Measurements from ENCODE around the gene FCHO1.

Gene FCHO1

DNA sequence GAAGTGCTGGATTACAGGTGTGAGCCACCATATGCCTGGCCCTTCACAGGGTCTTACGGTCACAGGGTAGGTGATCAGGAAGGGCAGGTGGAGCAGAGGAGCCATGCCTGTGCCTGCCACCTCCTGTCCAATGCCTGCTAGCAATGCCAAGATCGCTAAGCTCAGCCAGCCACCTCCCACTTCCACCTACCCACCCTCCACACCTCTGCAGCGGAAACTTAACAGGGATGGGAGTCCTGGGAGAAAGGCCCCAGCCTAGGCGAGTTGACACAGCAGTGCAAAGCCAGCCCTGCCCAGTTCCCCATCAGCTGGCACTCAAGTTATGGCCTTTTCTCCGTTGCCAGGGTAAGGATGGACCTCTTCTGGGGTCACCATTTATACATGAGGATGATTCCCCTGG lies 15.9 kb upstream of the FCHO1 start:
- no peak for DNase-seq (ENCODE audit: low spot score)

GRCh38 chr19:17737690-17738153 lies 13.6 kb upstream of the FCHO1 start:
- no peak for DNase-seq (ENCODE audit: low spot score)

DNA sequence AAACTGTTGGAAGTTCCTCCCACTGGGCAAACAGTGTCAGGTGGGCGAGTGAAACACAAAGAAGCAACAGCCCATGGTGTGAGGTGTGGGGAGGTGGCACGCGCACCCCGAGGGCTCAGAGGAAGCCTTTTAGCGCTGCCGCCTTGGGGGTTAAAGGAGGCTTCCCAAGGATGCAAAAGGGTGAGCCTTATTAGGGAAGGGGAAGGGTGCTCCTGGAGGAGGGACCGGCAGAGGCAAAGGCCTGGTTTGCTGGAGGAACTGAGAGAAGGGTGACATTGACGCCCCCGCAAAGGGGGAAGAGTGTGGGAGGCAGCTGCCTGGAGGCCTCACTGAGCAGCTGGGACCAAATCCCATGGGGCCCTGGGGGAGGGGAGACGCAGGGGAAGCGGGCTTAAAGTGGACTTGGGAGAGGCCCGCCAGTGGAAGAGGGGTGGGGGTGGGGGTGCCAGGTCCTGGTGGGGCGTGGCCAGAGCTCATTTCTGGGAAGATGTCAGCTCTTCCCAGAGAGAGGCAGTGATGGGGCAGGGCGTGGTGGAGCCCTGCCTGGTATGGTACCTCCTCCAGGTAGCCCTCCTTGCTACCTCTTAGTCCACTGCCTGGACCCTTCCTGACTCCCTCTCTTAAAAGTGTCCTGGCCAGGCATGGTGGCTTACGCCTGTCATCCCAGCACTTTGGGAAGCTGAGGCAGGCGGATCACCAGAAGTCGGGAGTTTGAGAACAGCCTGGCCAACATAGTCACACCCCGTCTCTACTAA lies 12.0 kb upstream of the FCHO1 start:
- no peak for DNase-seq (ENCODE audit: low spot score)

GRCh38 chr19:17741456-17741855 lies 9.8 kb upstream of the FCHO1 start:
- DNase-seq (ENCODE audit: low spot score) = no peak

GRCh38 chr19:17743874-17744580 lies 7.2 kb upstream of the FCHO1 start:
- no peak for DNase-seq (ENCODE audit: low spot score)

DNA sequence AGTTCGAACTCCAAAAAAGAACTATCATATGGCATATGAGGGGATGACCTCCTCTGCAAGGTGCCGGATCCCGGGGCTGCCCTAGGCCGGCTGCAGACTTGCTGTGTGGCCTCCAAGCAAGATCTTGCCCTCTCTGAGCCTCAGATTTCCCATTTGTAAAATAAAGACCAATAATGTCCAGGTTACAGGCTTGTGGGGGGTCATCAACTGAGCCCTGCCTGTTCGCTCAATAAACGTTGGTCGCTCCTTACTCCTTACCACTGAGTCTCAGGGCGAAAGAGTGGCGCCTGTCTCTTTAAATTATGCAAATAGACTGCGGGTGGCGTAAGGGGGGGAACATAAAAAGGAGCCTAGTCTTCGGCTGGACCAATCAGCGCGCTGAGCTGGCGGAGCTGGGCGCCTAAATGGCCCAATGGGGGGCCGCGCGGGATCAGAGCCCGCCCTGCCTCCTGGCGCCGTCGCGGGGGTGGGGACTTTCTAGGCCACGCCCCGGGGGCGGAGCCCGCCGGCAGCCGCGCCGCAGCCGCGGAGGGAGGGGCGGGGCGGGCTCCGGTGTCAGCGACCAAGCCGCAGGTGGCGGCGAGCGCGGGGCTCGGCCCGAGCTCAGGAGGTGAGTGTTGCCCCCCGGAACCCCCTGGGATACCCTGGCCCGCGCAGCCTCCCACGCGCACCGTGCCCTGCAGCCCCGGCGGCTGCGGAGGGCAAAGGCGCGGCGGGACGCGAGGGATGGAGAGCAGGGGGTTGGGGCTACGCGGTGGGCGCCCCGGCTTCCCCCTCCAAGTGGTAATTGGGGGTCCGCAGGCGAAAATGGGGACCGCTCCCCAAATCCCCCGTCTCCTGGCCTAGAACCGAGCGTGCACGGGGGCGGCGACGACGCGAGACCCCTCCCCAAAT lies 3.8 kb upstream of the FCHO1 start:
- peak; percentile 98 for DNase-seq (ENCODE audit: low spot score)

DNA sequence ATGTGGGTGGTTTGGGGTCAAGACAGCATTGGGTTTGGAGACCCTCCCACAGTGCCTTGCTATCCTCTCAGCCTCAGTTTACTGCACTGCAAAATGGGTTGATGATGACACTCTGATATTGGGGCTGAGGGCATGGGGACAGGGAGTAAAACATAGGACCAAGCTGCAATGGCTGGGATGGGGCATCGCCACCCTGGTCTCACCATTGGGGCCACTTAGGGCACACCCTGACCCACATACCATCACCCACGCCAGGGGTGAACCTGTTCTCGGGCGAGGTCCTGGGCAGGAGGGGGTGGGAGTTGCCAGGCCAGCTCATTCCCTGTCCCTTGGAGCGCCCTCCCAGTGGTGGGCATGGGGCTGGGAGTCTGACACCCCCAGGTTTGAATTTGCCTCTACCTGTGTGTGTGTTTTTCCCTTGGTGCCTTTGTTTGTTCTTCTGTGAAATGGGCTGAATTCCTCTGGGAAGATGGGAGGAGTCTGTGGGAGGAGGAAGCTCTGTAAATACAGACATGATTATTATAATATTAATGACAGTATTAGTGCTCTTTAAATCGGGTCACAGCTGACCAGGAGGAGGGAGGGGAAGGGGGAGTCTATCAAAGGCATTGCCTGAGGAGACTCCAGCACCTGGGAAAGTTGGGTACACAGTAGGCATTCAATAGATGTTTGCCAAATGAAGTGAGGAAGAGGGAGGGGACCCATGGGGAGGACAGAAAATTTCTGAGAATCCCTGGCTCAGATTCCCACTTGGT lies 2.2 kb upstream of the FCHO1 start:
- DNase-seq (ENCODE audit: low spot score) = no peak

- DNase-seq (ENCODE audit: low spot score) = no peak
Observed at GRCh38 chr19:17749912-17750317, 1.4 kb upstream of the FCHO1 start.

- no peak for DNase-seq (ENCODE audit: low spot score)
Observed at GRCh38 chr19:17751912-17752273, 616 bp downstream of the FCHO1 start.

GRCh38 chr19:17752865-17753639 lies 1.8 kb downstream of the FCHO1 start:
- DNase-seq (ENCODE audit: low spot score) = no peak

- DNase-seq (ENCODE audit: low spot score) = no peak
Observed at GRCh38 chr19:17753976-17754375, 2.7 kb downstream of the FCHO1 start.

DNA sequence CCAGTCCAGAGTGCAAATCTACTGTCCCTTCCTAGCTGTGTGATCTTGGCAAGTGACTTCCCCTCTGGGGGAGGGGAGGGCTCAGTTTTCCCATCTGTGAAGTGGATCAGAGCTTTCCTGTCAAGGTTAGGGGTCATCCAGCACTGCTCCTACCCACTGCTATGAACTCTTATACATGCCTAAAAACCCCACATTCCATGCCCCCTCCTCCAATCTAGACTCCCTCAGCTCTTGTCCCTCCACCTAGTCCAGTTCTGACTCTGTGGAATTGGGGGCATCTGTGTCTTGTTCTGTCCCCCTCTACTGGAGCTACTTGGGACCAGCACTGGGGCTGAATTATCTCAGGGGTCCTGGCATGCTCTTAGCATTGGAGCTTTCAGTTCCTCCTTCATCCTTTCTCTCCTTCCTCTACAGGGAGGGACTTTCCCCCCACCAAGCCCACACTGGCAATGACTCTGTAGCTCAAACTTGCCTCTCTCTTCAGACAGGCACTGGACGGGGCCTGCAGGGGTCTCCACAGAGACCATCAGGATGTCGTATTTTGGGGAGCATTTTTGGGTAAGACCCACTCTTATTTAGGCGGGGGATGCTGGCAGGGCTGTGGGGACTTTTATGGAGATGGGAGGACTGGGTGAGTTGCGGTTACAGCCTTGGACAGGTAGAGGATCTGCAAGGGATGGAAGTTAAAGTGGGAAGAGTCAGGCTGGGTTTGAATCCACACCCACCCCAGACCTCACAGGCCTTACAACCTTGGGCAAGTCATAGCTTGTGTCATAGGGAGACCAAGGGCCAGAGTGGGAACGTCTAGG lies 3.6 kb downstream of the FCHO1 start:
- no peak for DNase-seq (ENCODE audit: low spot score)

GRCh38 chr19:17755443-17755890 lies 4.2 kb downstream of the FCHO1 start:
- DNase-seq (ENCODE audit: low spot score) = no peak

- DNase-seq (ENCODE audit: low spot score) = no peak
Observed at GRCh38 chr19:17755977-17756670, 4.8 kb downstream of the FCHO1 start.

DNA sequence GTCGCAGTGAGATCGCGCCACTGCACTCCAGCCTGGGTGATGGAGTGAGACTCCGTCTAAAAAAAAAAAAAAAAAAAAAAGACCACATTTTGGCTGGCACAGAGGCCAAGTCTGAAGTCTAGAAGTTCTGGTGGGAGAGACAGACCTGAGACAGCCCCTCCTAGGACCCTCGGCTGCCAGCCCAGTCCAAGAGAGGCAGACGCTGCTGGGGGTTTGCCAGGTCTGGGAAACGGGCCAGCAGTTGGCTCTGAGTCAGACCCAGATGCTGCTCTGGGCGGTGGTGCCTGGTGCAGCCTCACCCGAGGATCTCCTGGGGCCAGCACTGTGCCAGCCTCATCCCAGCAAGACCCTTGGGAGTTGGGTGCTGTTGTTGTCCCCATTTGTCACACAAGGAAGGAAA lies 5.8 kb downstream of the FCHO1 start:
- DNase-seq (ENCODE audit: low spot score) = peak; percentile 64

DNA sequence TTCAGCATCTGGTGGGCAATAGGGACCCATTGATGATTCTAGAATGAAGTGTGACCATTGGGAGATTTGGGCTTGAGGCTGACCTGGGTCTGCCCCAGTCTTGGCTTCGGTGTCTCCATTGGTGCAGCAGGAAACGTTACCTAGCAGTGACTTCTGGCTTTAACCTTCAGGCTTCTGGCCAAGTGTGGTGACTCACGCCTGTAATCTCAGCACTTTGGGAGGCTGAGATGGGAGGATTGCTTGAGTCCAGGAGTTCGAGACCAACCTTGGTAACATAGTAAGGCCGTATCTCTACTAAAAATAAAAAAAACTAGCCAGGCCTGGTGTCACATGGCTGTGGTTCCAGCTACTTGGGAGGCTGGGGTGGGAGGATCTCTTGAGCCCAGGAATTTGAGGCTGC lies 7.2 kb downstream of the FCHO1 start:
- no peak for DNase-seq (ENCODE audit: low spot score)

DNA sequence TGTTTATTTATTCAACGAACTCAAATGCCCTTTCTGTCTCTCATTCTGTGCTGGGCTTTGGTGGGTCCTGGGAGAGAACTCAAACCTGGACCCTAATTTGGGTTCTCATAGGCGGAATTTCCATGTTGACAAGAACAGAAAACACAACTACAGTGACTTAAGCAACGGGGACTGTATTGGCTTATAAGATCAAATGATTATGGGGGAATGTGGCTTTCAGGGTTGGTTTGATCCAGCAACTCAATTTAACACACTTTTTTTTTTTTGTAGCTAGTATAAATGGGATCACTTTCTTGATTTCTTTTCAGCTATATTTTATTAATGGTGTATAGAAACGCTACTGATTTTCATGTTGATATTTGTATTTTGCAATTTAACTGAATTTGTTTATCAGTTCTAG lies 9.9 kb downstream of the FCHO1 start:
- no peak for DNase-seq (ENCODE audit: low spot score)

DNA sequence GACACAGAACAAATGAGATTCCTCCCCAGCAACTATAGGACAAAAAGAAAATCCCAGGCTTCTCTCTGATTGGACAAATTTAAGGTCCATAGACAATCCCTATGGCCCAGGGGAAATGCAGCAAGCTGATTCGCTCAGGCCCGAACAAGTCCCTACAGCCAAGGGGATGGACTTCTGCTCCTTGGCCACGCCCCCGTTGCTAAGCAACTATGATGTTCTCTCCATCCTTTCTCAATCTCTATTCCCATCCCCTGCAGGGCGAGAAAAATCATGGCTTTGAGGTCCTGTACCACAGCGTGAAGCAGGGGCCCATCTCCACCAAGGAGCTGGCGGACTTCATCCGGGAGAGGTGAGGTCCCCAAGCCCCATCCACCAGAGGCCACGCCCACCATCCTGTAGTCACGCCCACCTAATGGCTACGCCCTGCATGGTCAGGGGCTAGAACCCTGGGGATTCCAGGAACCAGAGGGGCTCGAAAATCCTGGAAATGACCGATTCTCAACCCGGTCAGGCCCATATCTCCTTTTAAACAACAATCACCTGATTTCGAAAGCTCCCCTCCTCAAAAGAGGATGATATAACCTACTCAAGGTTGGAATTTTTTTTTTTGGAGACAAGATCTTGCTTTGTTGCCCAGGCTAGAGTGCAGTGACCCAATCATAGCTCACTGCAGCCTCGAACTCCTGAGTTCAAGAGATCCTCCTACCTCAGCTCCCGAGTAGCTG lies 11.4 kb downstream of the FCHO1 start:
- peak; percentile 43 for DNase-seq (ENCODE audit: low spot score)

DNA sequence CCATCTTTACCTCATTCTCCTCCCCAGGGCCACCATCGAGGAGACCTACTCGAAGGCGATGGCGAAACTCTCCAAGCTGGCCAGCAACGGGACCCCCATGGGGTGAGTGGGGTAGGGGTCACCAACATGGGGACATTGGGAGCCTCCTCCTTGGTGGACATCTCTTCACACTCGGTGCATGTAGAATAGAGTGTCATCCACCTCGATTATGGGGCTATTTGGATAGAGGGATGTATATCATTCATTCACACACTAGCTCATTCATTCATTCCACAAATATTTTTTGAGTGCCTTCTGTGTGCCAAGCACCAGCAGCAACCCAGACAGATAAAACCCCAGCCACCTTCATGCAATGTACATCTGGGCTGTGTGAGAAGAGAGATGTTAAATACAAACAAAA lies 13.1 kb downstream of the FCHO1 start:
- no peak for DNase-seq (ENCODE audit: low spot score)
